Uterus (tissue), 4 donors: ENCODE data around the gene MCTP2. TPM values are rescaled to one million over a fixed set of nuclear protein-coding genes. Genes with fewer than 3 reads are reported as not detected.

Source experiments
- DNase-seq, 2 donors: peaks; one replicate each; pipeline ENCODE4 v3.0.0-alpha.2; 2019 to 2020
- H3K27ac ChIP-seq, 2 donors: fragments of 200-600 bp; sonication (generic); 1 replicate in 1 of 2; 2 replicates in 1 of 2; pipeline ENCODE4 v1.5.1; 2016 to 2018
- H3K27me3 ChIP-seq, 2 donors: fragments of 200-600 bp; sonication (generic); one replicate each; pipeline ENCODE4 v1.5.1; 2018 to 2019; ENCODE audit warnings: control low read depth in 1 of 2
- H3K36me3 ChIP-seq, 2 donors: fragments of 200-600 bp; sonication (generic); one replicate each; pipeline ENCODE4 v1.5.1; 2019; ENCODE audit warnings: control low read depth in 1 of 2
- H3K4me1 ChIP-seq, 2 donors: fragments of 200-600 bp; sonication (generic); one replicate each; pipeline ENCODE4 v1.5.1; 2018 to 2019; ENCODE audit warnings: control low read depth in 1 of 2
- H3K4me3 ChIP-seq, 2 donors: fragments of 200-600 bp; sonication (generic); 1 replicate in 1 of 2; 2 replicates in 1 of 2; pipeline ENCODE4 v1.5.1; 2018 to 2019; ENCODE audit warnings: mild to moderate bottlenecking in 1 of 2
- H3K9me3 ChIP-seq, 2 donors: fragments of 200-600 bp; sonication (generic); one replicate each; pipeline ENCODE4 v1.5.1; 2019; ENCODE audit warnings: control low read depth in 1 of 2
- CTCF ChIP-seq, 4 experiments: fragments of 200-600 bp in 2 of 4; fragments of 450-650 bp in 2 of 4; sonication (generic) in 2 of 4; IDR thresholded peaks; one replicate each; pipeline ENCODE4 v1.5.1; 2016 to 2019; ENCODE audit warnings: antibody characterized with exemption in 4 of 4, mild to moderate bottlenecking in 2 of 4, moderate library complexity in 1 of 4
- POLR2A ChIP-seq, 2 donors: fragments of 450-650 bp; IDR thresholded peaks; one replicate each; pipeline ENCODE4 v1.6.1; 2016; ENCODE audit warnings: antibody characterized with exemption in 2 of 2, mild to moderate bottlenecking in 1 of 2, moderate library complexity in 1 of 2
- intact Hi-C: fragments of 100-400 bp; cut with DNase I; formaldehyde crosslinking; loops from one replicate; pipeline ENCODE4 v1.15.1; 2023; ENCODE audit warnings: low total_unique reads
- total RNA-seq, 4 donors: library from RNA; depleted of rRNA in 3 of 4; stranded (reverse); fragments of >200 nt in 3 of 4; gene quantifications; one replicate each; pipeline versions ENCODE4 v1.1.0 to v1.2.4, GENCODE V29; 2014 to 2023
- donor health status: DM: yes; HTN: yes; CAD: no.

The MCTP2 gene
- total RNA-seq, 4 donors from 2014 or later = 3.3 to 98.9 (median 11.7) TPM

GRCh38 chr15:94286583-94286982, 55.2 kb downstream of the MCTP2 start:
- H3K9me3 ChIP-seq = no peaks in the 10 kb centered on the region

GRCh38 chr15:94287794-94288246, 56.5 kb downstream of the MCTP2 start:
- Histone ChIP-seq H3K27ac (no peak overlapping the region), H3K27me3 (no peaks in the 10 kb centered on the region), H3K9me3 (no peaks in the 10 kb centered on the region), H3K36me3 (no peaks in the 10 kb centered on the region), H3K4me3 (no peak overlapping the region), H3K4me1 (no peaks in the 10 kb centered on the region)
- intact Hi-C loops = no loop called here
- DNase-seq = no peak
- TF ChIP-seq POLR2A (IDR thresholded peaks at IDR 0.05) = no peak
- no peak for TF ChIP-seq CTCF (IDR thresholded peaks at IDR 0.05)

More at GRCh38 chr15:94286583-94286982, 55.2 kb downstream of the MCTP2 start:
- no peak overlapping the region for H3K4me3 ChIP-seq
- TF ChIP-seq CTCF (IDR thresholded peaks at IDR 0.05) = no peak
- no peak for TF ChIP-seq POLR2A (IDR thresholded peaks at IDR 0.05)
- no peak overlapping the region for H3K27ac ChIP-seq
- no peaks in the 10 kb centered on the region for H3K27me3 ChIP-seq
- intact Hi-C loops = no loop called here
- no peak for DNase-seq
- no peaks in the 10 kb centered on the region for H3K4me1 ChIP-seq
- no peaks in the 10 kb centered on the region for H3K36me3 ChIP-seq

- Histone ChIP-seq H3K4me1 (no peaks in the 10 kb centered on the region), H3K9me3 (no peaks in the 10 kb centered on the region), H3K27me3 (no peaks in the 10 kb centered on the region), H3K27ac (no peak overlapping the region), H3K4me3 (no peak overlapping the region), H3K36me3 (no peaks in the 10 kb centered on the region)
- intact Hi-C loops = no loop called here
- TF ChIP-seq CTCF (IDR thresholded peaks at IDR 0.05) (no peak), POLR2A (IDR thresholded peaks at IDR 0.05) (no peak)
- DNase-seq = no peak
Observed at GRCh38 chr15:94290730-94291129, 59.4 kb downstream of the MCTP2 start.

GRCh38 chr15:94293411-94294402, 62.3 kb downstream of the MCTP2 start:
- no peak for DNase-seq

More at GRCh38 chr15:94293411-94294402, 62.3 kb downstream of the MCTP2 start:
- no peak for TF ChIP-seq CTCF (IDR thresholded peaks at IDR 0.05)
- TF ChIP-seq POLR2A (IDR thresholded peaks at IDR 0.05) = no peak
- no peaks in the 10 kb centered on the region for H3K36me3 ChIP-seq
- no peaks in the 10 kb centered on the region for H3K27me3 ChIP-seq
- H3K27ac ChIP-seq = no peak overlapping the region
- intact Hi-C loops = no loop called here
- H3K4me1 ChIP-seq = no peaks in the 10 kb centered on the region
- no peak overlapping the region for H3K4me3 ChIP-seq
- no peaks in the 10 kb centered on the region for H3K9me3 ChIP-seq
